ENCODE measurements around the gene FAM222B.
A peak's percentile ranks its signal among the peaks of the same experiment; 100 is the strongest.
"Not testable (repeated sequence)": the region's sequence is repeated elsewhere in the genome, so short reads cannot be mapped to it uniquely, and the experiment has no call there.

Gene FAM222B

GRCh38 chr17:28738680-28739384 lies 103.8 kb downstream of the FAM222B start:
- H3K4me1 Mint-ChIP-seq, result peaks cover 15% of the 10 kb centered on the region
- H3K27me3 Mint-ChIP-seq, result no peaks in the 10 kb centered on the region
- no peaks in the 10 kb centered on the region for H3K9me3 Mint-ChIP-seq
- H3K4me3 Mint-ChIP-seq, result peak overlapping the region; percentile 71
- peak overlapping the region; percentile 91 for H3K27ac Mint-ChIP-seq
- peaks cover 4% of the 10 kb centered on the region for H3K36me3 Mint-ChIP-seq

GRCh38 chr17:28737770-28738679 lies 104.6 kb downstream of the FAM222B start:
- peak overlapping the region; percentile 91 for H3K27ac Mint-ChIP-seq

GRCh38 chr17:28737316-28737715 lies 105.3 kb downstream of the FAM222B start:
- H3K9me3 Mint-ChIP-seq, result no peaks in the 10 kb centered on the region
- H3K27ac Mint-ChIP-seq, result no peak overlapping the region
- peaks cover 15% of the 10 kb centered on the region for H3K4me1 Mint-ChIP-seq
- no peaks in the 10 kb centered on the region for H3K27me3 Mint-ChIP-seq
- H3K36me3 Mint-ChIP-seq, result peaks cover 6% of the 10 kb centered on the region
- H3K4me3 Mint-ChIP-seq, result no peak overlapping the region

More at GRCh38 chr17:28737770-28738679, 104.6 kb downstream of the FAM222B start:
- H3K9me3 Mint-ChIP-seq, result no peaks in the 10 kb centered on the region
- no peaks in the 10 kb centered on the region for H3K27me3 Mint-ChIP-seq
- peaks cover 6% of the 10 kb centered on the region for H3K36me3 Mint-ChIP-seq
- H3K4me1 Mint-ChIP-seq, result peaks cover 15% of the 10 kb centered on the region
- H3K4me3 Mint-ChIP-seq, result peak overlapping the region; percentile 71

- H3K4me3 Mint-ChIP-seq, H3K27ac Mint-ChIP-seq, H3K36me3 Mint-ChIP-seq, H3K27me3 Mint-ChIP-seq, H3K9me3 Mint-ChIP-seq: not testable (repeated sequence)
- peaks cover 15% of the 10 kb centered on the region for H3K4me1 Mint-ChIP-seq
Measured at GRCh38 chr17:28735913-28736769, 106.4 kb downstream of the FAM222B start.

- Mint-ChIP-seq H3K36me3 (peaks cover 6% of the 10 kb centered on the region), H3K27me3 (no peaks in the 10 kb centered on the region), H3K9me3 (no peaks in the 10 kb centered on the region), H3K4me1 (peaks cover 15% of the 10 kb centered on the region), H3K27ac (no peak overlapping the region), H3K4me3 (no peak overlapping the region)
Measured at GRCh38 chr17:28735242-28735722, 107.3 kb downstream of the FAM222B start.

GRCh38 chr17:28734712-28735241 lies 107.8 kb downstream of the FAM222B start:
- Mint-ChIP-seq H3K27me3 (no peaks in the 10 kb centered on the region), H3K27ac (no peak overlapping the region), H3K4me3 (no peak overlapping the region), H3K4me1 (peaks cover 17% of the 10 kb centered on the region), H3K9me3 (no peaks in the 10 kb centered on the region), H3K36me3 (peaks cover 6% of the 10 kb centered on the region)

GRCh38 chr17:28733346-28733745 lies 109.2 kb downstream of the FAM222B start:
- H3K36me3 Mint-ChIP-seq, result peaks cover 4% of the 10 kb centered on the region
- no peaks in the 10 kb centered on the region for H3K9me3 Mint-ChIP-seq
- no peak overlapping the region for H3K27ac Mint-ChIP-seq
- no peaks in the 10 kb centered on the region for H3K27me3 Mint-ChIP-seq
- peaks cover 15% of the 10 kb centered on the region for H3K4me1 Mint-ChIP-seq
- H3K4me3 Mint-ChIP-seq, result no peak overlapping the region

GRCh38 chr17:28729950-28730330 lies 112.7 kb downstream of the FAM222B start:
- no peaks in the 10 kb centered on the region for H3K9me3 Mint-ChIP-seq
- peaks cover 10% of the 10 kb centered on the region for H3K36me3 Mint-ChIP-seq
- H3K27me3 Mint-ChIP-seq, result no peaks in the 10 kb centered on the region
- H3K27ac Mint-ChIP-seq, result peak overlapping the region; percentile 68
- no peak overlapping the region for H3K4me3 Mint-ChIP-seq
- H3K4me1 Mint-ChIP-seq, result peaks cover 21% of the 10 kb centered on the region

GRCh38 chr17:28728364-28729200 lies 114.0 kb downstream of the FAM222B start, which contains the start of gene NEK8:
Gene NEK8 (plus strand): TSS chr17:28728788. CDS start chr17:28728814, 26 bp downstream.
- Mint-ChIP-seq H3K27me3 (no peaks in the 10 kb centered on the region), H3K36me3 (peaks cover 16% of the 10 kb centered on the region), H3K4me1 (peaks cover 35% of the 10 kb centered on the region), H3K27ac (peak within 1 kb of the TSS; percentile 99), H3K4me3 (peak within 1 kb of the TSS; percentile 95), H3K9me3 (no peaks in the 10 kb centered on the region)

GRCh38 chr17:28726627-28727491 lies 115.7 kb downstream of the FAM222B start:
- H3K36me3 Mint-ChIP-seq, result peaks cover 21% of the 10 kb centered on the region
- H3K27ac Mint-ChIP-seq, result peak overlapping the region; percentile 99
- peaks cover 48% of the 10 kb centered on the region for H3K4me1 Mint-ChIP-seq
- no peaks in the 10 kb centered on the region for H3K27me3 Mint-ChIP-seq
- peak overlapping the region; percentile 95 for H3K4me3 Mint-ChIP-seq
- no peaks in the 10 kb centered on the region for H3K9me3 Mint-ChIP-seq

GRCh38 chr17:28726226-28726626 lies 116.4 kb downstream of the FAM222B start, which contains the start of gene TLCD1:
Gene TLCD1 (minus strand): TSS chr17:28726233. CDS start chr17:28726097, 136 bp downstream.
- no peaks in the 10 kb centered on the region for H3K27me3 Mint-ChIP-seq
- H3K4me3 Mint-ChIP-seq, result peak within 1 kb of the TSS; percentile 95
- no peaks in the 10 kb centered on the region for H3K9me3 Mint-ChIP-seq
- peaks cover 25% of the 10 kb centered on the region for H3K36me3 Mint-ChIP-seq
- H3K27ac Mint-ChIP-seq, result peak within 1 kb of the TSS; percentile 99
- H3K4me1 Mint-ChIP-seq, result peaks cover 48% of the 10 kb centered on the region

GRCh38 chr17:28725660-28726225 lies 116.8 kb downstream of the FAM222B start:
- Mint-ChIP-seq H3K4me3 (peak overlapping the region; percentile 95), H3K4me1 (peaks cover 48% of the 10 kb centered on the region), H3K36me3 (peaks cover 30% of the 10 kb centered on the region), H3K9me3 (no peaks in the 10 kb centered on the region), H3K27ac (peak overlapping the region; percentile 86), H3K27me3 (no peaks in the 10 kb centered on the region)

GRCh38 chr17:28725166-28725659 lies 117.4 kb downstream of the FAM222B start:
- H3K9me3 Mint-ChIP-seq, result no peaks in the 10 kb centered on the region
- peaks cover 48% of the 10 kb centered on the region for H3K4me1 Mint-ChIP-seq
- no peaks in the 10 kb centered on the region for H3K27me3 Mint-ChIP-seq
- H3K27ac Mint-ChIP-seq, result peak overlapping the region; percentile 86
- peaks cover 35% of the 10 kb centered on the region for H3K36me3 Mint-ChIP-seq
- H3K4me3 Mint-ChIP-seq, result peak overlapping the region; percentile 95

Measured in activated naive CD4-positive, alpha-beta T cell treated with anti-CD3 and anti-CD28 coated beads, Interleukin-2, amount 50 U/mL, for 24 hours (primary cell).